Ishikawa (cell line): ENCODE measurements around the gene WDR48.

ENCODE experiments used
- CEBPB ChIP-seq: IDR thresholded peaks from 2 replicates; pipeline ENCODE4 v1.6.1; 2012
- CREB1 ChIP-seq: IDR thresholded peaks from 2 replicates; pipeline ENCODE4 v1.6.1; 2012; ENCODE audit warnings: low read depth
- EP300 ChIP-seq: IDR thresholded peaks from 2 replicates; pipeline ENCODE4 v1.6.1; 2012; ENCODE audit warnings: borderline replicate concordance
- FOXM1 ChIP-seq: IDR thresholded peaks from 2 replicates; pipeline ENCODE4 v1.6.1; 2012; ENCODE audit warnings: low read depth, borderline replicate concordance
- MAX ChIP-seq: IDR thresholded peaks from 2 replicates; pipeline ENCODE4 v1.6.1; 2012
- NFIC ChIP-seq: IDR thresholded peaks from 2 replicates; pipeline ENCODE4 v1.6.1; 2012
- RAD21 ChIP-seq: IDR thresholded peaks from 2 replicates; pipeline ENCODE4 v1.6.1; 2012; ENCODE audit warnings: low read depth
- REST ChIP-seq: IDR thresholded peaks from 2 replicates; pipeline ENCODE4 v1.6.1; 2012; ENCODE audit warnings: low read depth, mild to moderate bottlenecking
- TAF1 ChIP-seq: IDR thresholded peaks from 2 replicates; pipeline ENCODE4 v1.6.1; 2012; ENCODE audit warnings: low read depth, mild to moderate bottlenecking
- TEAD4 ChIP-seq: IDR thresholded peaks from 2 replicates; pipeline ENCODE4 v1.6.1; 2012
- USF1 ChIP-seq: IDR thresholded peaks from 2 replicates; pipeline ENCODE4 v1.6.1; 2012
- YY1 ChIP-seq: IDR thresholded peaks from 2 replicates; pipeline ENCODE4 v1.6.1; 2012; ENCODE audit warnings: low read depth
- ZBTB7A ChIP-seq: IDR thresholded peaks from 2 replicates; pipeline ENCODE4 v1.6.1; 2012; ENCODE audit warnings: low read depth

- TF ChIP-seq RAD21 (no peak), CEBPB (no peak), TAF1 (no peak), EP300 (no peak), REST (no peak), MAX (no peak), ZBTB7A (no peak), FOXM1 (no peak), NFIC (no peak), TEAD4 (no peak), YY1 (no peak), CREB1 (no peak), USF1 (no peak)
These were observed 4.3 kb downstream of the WDR48 start for GRCh38 chr3:39056151-39056550.
